ENCODE measurements around the gene CDK5.

DNA sequence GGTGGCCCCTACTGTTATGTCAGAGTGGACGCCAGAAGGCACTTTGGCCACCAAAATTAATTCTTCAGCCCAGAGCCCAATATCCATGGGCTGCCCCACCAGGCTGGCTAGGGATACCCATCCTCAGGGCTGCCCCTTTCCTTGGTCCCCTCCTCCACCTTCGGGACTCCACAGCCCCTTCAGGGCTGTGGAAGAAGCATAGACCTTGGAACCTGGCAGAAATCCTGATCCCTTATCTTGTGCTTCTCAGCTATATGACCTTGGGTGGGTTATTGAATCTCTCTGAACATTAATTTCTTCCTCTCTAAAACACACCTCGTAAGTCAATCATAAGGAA lies 26.1 kb upstream of the CDK5 start:
- TF ChIP-seq CTCF (optimal IDR thresholded peaks at IDR 0.05 in 1 of 3, IDR thresholded peaks at IDR 0.05 in 1 of 3, conservative IDR thresholded peaks at IDR 0.05 in 1 of 3; ENCODE audit: extremely low read depth in 1 of 3, insufficient read depth in 2 of 3, low read length in 3 of 3) (no peak), EZH2 (IDR thresholded peaks at IDR 0.05; ENCODE audit: low read length) (no peak)

Data from keratinocyte (primary cell).